HG03565 (cell line): ENCODE results near the gene CACHD1.
"Not testable (repeated sequence)": the region's sequence is repeated elsewhere in the genome, so short reads cannot be mapped to it uniquely, and the experiment has no call there.

Source experiments
- ATAC-seq: cut with Tn5 transposase; IDR thresholded peaks from one replicate; pipeline ENCODE4 v1.9.1; 2021; ENCODE audit warnings: mild to moderate bottlenecking, moderate library complexity; ENCODE audit not compliant: unreplicated experiment

CACHD1 gene

GRCh38 chr1:64495878-64496277 lies 25.9 kb downstream of the CACHD1 start:
- no peak for ATAC-seq

DNA sequence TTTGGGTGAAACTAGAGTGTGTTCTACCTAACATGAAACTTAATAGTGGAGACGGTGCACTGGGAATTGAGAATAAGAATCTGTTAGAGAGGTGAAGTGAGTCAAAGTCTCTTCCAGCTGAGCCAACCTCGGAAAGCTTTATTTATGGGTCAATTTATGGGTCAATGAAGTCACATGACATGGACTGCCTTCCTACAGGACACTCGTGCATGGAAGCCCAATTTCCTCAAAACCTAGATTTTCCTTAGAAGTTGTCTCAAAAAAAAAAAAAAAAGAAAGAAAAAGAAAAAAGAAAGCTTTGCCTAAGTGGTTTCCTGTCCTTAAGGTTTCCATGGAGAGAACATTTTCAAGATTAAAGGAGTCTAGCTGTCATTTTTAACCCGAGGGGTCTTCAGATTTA lies 26.7 kb downstream of the CACHD1 start:
- ATAC-seq, result no peak

- ATAC-seq, result no peak
Measured at GRCh38 chr1:64497088-64497883, 27.4 kb downstream of the CACHD1 start.

- ATAC-seq, result no peak
Measured at GRCh38 chr1:64498325-64498724, 28.4 kb downstream of the CACHD1 start.

DNA sequence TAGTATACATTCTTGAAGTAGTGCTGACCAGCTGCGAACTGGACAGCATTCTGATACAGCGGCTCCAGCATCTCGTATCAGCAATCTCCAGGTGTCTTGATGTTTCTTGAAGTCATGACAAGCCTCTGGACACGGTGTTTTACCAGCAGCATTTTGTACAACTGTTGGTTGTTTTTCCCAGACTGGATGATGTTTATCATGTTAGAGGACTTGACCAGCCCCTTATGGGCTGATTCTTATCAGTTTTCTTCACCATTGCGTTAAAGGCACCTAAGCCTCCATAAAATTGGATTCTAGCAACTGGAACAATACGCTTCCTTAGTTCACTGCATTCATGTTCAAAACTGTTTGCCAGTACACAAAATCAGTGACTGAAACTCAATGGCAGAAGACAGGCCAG lies 29.1 kb downstream of the CACHD1 start:
- ATAC-seq, result no peak

DNA sequence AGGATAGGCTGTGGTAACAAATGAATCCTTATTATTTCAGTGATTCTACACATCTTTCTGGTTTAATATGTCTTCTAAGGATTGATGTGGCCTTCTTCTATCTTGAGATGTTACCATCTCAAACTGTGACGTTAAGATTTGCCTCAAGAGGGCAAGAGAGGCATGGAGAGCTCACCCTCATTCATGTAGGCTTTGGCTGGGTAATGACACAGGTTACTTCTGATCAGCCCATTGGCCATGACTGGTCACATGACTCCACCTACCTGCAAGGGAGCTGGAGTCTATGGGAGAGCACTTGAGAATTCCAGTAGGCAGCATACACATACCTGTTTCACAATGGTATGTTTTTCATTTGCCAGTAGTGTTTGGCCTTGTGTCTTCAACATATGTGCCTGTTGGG lies 30.0 kb downstream of the CACHD1 start:
- ATAC-seq, result no peak

DNA sequence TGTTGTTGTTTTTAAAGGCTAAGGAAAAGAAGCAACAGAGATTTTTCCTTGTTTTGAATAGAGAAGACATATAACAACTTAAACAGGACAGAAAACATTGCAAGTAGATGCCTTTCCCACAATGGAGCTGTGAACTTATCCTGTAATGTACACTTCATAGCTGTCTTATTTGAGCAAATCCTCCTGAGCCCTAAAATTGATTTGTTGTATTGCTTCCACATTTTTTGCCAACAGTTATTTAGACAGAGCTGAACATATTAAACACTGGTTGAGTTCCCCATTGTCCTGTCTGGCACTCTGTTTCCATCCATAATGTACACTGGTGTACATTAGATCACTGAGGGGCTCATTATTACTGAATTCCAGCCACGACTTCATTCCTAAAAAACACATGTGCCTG lies 32.2 kb downstream of the CACHD1 start:
- no peak for ATAC-seq

GRCh38 chr1:64502931-64503330 lies 33.0 kb downstream of the CACHD1 start:
- no peak for ATAC-seq

DNA sequence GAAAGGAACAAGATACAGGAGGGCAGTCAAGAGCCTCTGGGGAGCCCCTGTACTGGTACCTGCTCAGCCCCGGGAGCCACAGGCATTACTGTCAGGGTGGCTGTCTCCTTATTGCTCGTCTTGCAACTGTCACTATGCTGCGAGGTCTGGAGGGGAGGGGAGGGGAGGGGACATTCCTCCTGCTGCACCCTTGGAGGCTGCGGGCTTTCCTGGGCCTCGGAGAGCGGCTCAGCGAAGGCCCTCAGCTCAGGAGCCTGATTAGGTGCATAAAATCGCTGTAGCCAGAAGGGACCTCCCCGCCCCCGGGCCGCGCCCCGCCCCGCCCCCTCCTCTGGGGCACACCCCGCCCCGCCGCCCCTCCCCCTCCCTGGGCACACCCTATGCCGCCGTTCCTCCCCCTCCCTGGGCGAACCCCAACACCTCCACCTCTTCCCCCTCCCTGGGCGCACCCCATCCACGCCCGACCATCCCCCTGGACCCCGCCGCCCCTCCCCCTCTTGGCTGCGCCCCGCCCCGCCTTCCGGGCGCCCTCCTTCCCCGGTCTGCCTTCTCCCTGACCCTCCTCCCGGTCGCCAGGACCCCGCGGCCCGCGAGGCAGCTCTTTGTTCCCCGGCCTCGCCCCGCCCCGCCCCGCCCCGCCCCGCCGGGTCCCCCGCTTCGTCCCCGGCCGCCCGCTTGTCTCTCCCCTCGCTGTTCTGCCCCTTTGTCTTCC lies 35.5 kb downstream of the CACHD1 start:
- no peak for ATAC-seq

- ATAC-seq, result no peak
Measured at GRCh38 chr1:64505944-64506655, 36.2 kb downstream of the CACHD1 start.

DNA sequence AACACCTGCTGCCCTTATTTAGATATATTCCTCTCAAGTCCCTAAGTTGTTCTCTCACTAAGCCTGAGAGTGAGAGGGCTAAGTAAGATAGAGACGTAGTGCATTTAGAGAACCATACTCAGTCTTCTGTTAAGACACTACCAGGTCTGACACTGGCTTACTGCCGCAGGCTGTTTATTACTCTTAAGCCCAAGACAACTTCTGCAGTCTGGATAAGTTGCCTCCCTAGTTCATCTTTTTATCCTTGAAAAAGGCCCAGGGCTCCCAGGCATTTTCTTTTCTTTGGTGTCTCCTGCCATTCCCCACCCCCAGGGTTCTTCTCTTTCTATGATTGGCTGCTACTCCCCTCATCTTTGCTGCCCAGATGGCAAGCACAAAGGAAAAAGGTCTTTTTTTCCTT lies 38.7 kb downstream of the CACHD1 start:
- ATAC-seq, result no peak

GRCh38 chr1:64511044-64511443 lies 41.1 kb downstream of the CACHD1 start:
- ATAC-seq, result no peak

GRCh38 chr1:64512206-64512605 lies 42.3 kb downstream of the CACHD1 start:
- not testable (repeated sequence) for ATAC-seq

- no peak for ATAC-seq
Measured at GRCh38 chr1:64513545-64513944, 43.6 kb downstream of the CACHD1 start.

- no peak for ATAC-seq
Measured at GRCh38 chr1:64514197-64514765, 44.4 kb downstream of the CACHD1 start.

DNA sequence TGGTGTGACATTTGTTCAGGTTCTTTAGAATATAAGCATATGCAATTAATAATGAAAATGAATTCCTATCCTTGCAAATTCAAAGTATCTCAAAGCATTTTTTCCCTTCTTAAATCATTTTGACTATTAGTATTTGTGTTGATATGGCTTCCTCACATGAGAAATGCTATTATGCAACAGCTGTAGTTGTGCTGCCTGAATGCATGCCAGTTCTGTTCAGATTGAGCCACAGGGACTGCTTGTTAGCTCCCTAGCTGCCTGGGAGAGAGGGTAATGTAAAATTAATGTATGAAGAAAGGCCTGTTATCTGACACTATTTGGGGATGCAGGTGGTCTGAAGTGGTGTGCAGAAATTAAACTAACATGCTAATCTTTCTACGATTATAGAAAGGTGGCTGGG lies 45.5 kb downstream of the CACHD1 start:
- no peak for ATAC-seq

DNA sequence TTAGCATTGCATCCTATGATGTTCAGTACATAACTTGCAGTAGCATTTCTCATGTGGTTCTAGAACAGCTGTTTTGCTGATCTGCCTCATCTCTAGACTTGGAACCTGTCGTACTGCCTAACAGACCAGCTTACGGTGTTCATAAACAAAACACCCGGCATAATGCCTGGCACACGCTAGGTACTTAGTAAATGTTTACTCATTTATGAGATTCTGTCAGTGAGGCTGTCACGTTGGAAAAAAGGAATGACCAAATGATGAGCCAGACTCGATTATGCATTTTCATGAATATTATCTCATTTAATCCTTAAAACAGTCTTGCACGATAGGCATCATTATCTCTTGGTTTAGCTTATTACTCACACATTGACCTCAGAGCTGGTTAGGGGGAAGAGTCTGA lies 46.4 kb downstream of the CACHD1 start:
- ATAC-seq, result no peak

- no peak for ATAC-seq
Measured at GRCh38 chr1:64516803-64517568, 47.1 kb downstream of the CACHD1 start.

GRCh38 chr1:64517640-64518039 lies 47.7 kb downstream of the CACHD1 start:
- ATAC-seq, result no peak

- ATAC-seq, result no peak
Measured at GRCh38 chr1:64518692-64519481, 49.0 kb downstream of the CACHD1 start.
